Measurements from ENCODE around the gene PUSL1. TPM values are rescaled to one million over a fixed set of nuclear protein-coding genes. Genes with fewer than 3 reads are reported as not detected.

The PUSL1 gene
- total and polyA plus RNA-seq, 2 of the 13 experiments (the other 11 are each of a cell fraction or from before 2014, with no cell fraction given): 8.3 to 22.2 TPM

- TF ChIP-seq, protein P1, sequence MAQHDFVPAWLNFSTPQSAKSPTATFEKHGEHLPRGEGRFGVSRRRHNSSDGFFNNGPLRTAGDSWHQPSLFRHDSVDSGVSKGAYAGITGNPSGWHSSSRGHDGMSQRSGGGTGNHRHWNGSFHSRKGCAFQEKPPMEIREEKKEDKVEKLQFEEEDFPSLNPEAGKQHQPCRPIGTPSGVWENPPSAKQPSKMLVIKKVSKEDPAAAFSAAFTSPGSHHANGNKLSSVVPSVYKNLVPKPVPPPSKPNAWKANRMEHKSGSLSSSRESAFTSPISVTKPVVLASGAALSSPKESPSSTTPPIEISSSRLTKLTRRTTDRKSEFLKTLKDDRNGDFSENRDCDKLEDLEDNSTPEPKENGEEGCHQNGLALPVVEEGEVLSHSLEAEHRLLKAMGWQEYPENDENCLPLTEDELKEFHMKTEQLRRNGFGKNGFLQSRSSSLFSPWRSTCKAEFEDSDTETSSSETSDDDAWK (CRISPR knock-in tag; IDR thresholded peaks at IDR 0.05): no peak
- TF ChIP-seq ZNF691 (CRISPR knock-in tag; IDR thresholded peaks at IDR 0.05; ENCODE audit: borderline replicate concordance, low read depth): peak; percentile 32; the same call in 1 of the 2 replicates
- no peak for TF ChIP-seq ZKSCAN1 (IDR thresholded peaks at IDR 0.05; ENCODE audit: low read length)
- TF ChIP-seq MTF2 (CRISPR knock-in tag; IDR thresholded peaks at IDR 0.05; ENCODE audit: borderline replicate concordance): no peak
- no peak for TF ChIP-seq PHF5A (CRISPR knock-in tag; IDR thresholded peaks at IDR 0.05; ENCODE audit: low read depth, unreplicated experiment)
- TF ChIP-seq NR2F6 (IDR thresholded peaks at IDR 0.05): no peak
- 0 out of 2 replicates have a peak, but pooled peaks have one; percentile 3 for TF ChIP-seq NR2F6 (CRISPR knock-in tag; IDR thresholded peaks at IDR 0.05)
- TF ChIP-seq ARNT (IDR thresholded peaks at IDR 0.05): no peak
- no peak for TF ChIP-seq KAT8 (CRISPR knock-in tag; IDR thresholded peaks at IDR 0.05)
- peak; percentile 36; the same call in 1 of the 2 replicates for TF ChIP-seq SALL1 (CRISPR knock-in tag; IDR thresholded peaks at IDR 0.05)
- TF ChIP-seq STAG1 (CRISPR knock-in tag; IDR thresholded peaks at IDR 0.05): peak; percentile 51
- TF ChIP-seq SNRNP70 (IDR thresholded peaks at IDR 0.05; ENCODE audit: low read depth, low read length): no peak
- TF ChIP-seq, protein P2, sequence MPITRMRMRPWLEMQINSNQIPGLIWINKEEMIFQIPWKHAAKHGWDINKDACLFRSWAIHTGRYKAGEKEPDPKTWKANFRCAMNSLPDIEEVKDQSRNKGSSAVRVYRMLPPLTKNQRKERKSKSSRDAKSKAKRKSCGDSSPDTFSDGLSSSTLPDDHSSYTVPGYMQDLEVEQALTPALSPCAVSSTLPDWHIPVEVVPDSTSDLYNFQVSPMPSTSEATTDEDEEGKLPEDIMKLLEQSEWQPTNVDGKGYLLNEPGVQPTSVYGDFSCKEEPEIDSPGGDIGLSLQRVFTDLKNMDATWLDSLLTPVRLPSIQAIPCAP (CRISPR knock-in tag; IDR thresholded peaks at IDR 0.05; ENCODE audit: low read depth): no peak
- no peak for TF ChIP-seq SOX6 (IDR thresholded peaks at IDR 0.05)
- TF ChIP-seq SOX6 (CRISPR knock-in tag; IDR thresholded peaks at IDR 0.05): no peak
- TF ChIP-seq, protein P3, sequence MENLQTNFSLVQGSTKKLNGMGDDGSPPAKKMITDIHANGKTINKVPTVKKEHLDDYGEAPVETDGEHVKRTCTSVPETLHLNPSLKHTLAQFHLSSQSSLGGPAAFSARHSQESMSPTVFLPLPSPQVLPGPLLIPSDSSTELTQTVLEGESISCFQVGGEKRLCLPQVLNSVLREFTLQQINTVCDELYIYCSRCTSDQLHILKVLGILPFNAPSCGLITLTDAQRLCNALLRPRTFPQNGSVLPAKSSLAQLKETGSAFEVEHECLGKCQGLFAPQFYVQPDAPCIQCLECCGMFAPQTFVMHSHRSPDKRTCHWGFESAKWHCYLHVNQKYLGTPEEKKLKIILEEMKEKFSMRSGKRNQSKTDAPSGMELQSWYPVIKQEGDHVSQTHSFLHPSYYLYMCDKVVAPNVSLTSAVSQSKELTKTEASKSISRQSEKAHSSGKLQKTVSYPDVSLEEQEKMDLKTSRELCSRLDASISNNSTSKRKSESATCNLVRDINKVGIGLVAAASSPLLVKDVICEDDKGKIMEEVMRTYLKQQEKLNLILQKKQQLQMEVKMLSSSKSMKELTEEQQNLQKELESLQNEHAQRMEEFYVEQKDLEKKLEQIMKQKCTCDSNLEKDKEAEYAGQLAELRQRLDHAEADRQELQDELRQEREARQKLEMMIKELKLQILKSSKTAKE (CRISPR knock-in tag; IDR thresholded peaks at IDR 0.05; ENCODE audit: borderline replicate concordance): no peak
- no peak for TF ChIP-seq ZNF547 (CRISPR knock-in tag; IDR thresholded peaks at IDR 0.05)
- no peak for TF ChIP-seq PHB2 (IDR thresholded peaks at IDR 0.05; ENCODE audit: partially characterized antibody)
- no peak for TF ChIP-seq ZNF484 (CRISPR knock-in tag; IDR thresholded peaks at IDR 0.05; ENCODE audit: borderline replicate concordance, low read depth)
- TF ChIP-seq ZNF724P (CRISPR knock-in tag; IDR thresholded peaks at IDR 0.05; ENCODE audit: borderline replicate concordance): no peak
- no peak for TF ChIP-seq MBNL3 (CRISPR knock-in tag; conservative IDR thresholded peaks at IDR 0.05)
- no peak for TF ChIP-seq ZNF639 (CRISPR knock-in tag; conservative IDR thresholded peaks at IDR 0.05)
- TF ChIP-seq FOXC1 (CRISPR knock-in tag; IDR thresholded peaks at IDR 0.05; ENCODE audit: borderline replicate concordance): no peak
- TF ChIP-seq MAFG (CRISPR knock-in tag; IDR thresholded peaks at IDR 0.05): no peak
- TF ChIP-seq TCF7L2 (IDR thresholded peaks at IDR 0.05; ENCODE audit: low read depth, low read length): no peak
- no peak; the same call in 1 of the 2 replicates for TF ChIP-seq POLR2G (IDR thresholded peaks at IDR 0.05; ENCODE audit: low read depth, low read length)
Measured at GRCh38 chr1:1349256-1350012, 41.0 kb downstream of the PUSL1 start, which contains the start of gene DVL1 (continued).

All from HepG2 (cell line).